ENCODE results near the gene RGMB.
"Not testable (repeated sequence)": the region's sequence is repeated elsewhere in the genome, so short reads cannot be mapped to it uniquely, and the experiment has no call there.

- not testable (repeated sequence) for TF ChIP-seq POLR2A, POLR2AphosphoS5, EP300 (IDR thresholded peaks at IDR 0.05)
- TF ChIP-seq, protein P1, sequence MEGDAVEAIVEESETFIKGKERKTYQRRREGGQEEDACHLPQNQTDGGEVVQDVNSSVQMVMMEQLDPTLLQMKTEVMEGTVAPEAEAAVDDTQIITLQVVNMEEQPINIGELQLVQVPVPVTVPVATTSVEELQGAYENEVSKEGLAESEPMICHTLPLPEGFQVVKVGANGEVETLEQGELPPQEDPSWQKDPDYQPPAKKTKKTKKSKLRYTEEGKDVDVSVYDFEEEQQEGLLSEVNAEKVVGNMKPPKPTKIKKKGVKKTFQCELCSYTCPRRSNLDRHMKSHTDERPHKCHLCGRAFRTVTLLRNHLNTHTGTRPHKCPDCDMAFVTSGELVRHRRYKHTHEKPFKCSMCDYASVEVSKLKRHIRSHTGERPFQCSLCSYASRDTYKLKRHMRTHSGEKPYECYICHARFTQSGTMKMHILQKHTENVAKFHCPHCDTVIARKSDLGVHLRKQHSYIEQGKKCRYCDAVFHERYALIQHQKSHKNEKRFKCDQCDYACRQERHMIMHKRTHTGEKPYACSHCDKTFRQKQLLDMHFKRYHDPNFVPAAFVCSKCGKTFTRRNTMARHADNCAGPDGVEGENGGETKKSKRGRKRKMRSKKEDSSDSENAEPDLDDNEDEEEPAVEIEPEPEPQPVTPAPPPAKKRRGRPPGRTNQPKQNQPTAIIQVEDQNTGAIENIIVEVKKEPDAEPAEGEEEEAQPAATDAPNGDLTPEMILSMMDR (IDR thresholded peaks at IDR 0.05), result not testable (repeated sequence)
Measured at GRCh38 chr5:98738481-98739149, 34.8 kb upstream of the RGMB start.

Measured in gastroesophageal sphincter (tissue), 3 donors.